Stomach (tissue), 9 donors: ENCODE results near the gene PC. TPM values are rescaled to one million over a fixed set of nuclear protein-coding genes. Genes with fewer than 3 reads are reported as not detected.

Experiments
- DNase-seq, 2 donors: peaks; one replicate each; pipeline versions ENCODE4 v3.0.0 to v3.0.0-alpha.2; 2013 to 2019
- H3K27ac ChIP-seq, 5 donors: fragments of 200-600 bp in 4 of 5; sonication (generic) in 4 of 5; one replicate each; pipeline ENCODE4 v1.5.1; 2013 to 2019; ENCODE audit warnings: mild to moderate bottlenecking in 1 of 5, moderate library complexity in 1 of 5
- H3K27me3 ChIP-seq, 3 donors: fragments of 200-600 bp; sonication (generic); one replicate each; pipeline ENCODE4 v1.5.1; 2017 to 2019; ENCODE audit warnings: mixed run types in 1 of 3
- H3K36me3 ChIP-seq, 4 donors: fragments of 200-600 bp; sonication (generic); 1 replicate in 3 of 4; 2 replicates in 1 of 4; pipeline ENCODE4 v1.5.1; 2016 to 2019
- H3K4me1 ChIP-seq, 4 donors: fragments of 200-600 bp; sonication (generic); one replicate each; pipeline ENCODE4 v1.5.1; 2016 to 2019
- H3K4me3 ChIP-seq, 4 donors: fragments of 200-600 bp; sonication (generic) in 3 of 4; one replicate each; pipeline ENCODE4 v1.5.1; 2016 to 2019; ENCODE audit warnings: mild to moderate bottlenecking in 1 of 4
- H3K9me3 ChIP-seq, 4 donors: fragments of 200-600 bp; sonication (generic); one replicate each; pipeline ENCODE4 v1.5.1; 2016 to 2019
- EP300 ChIP-seq: sonication (generic); formaldehyde crosslinking; IDR thresholded peaks from one replicate; pipeline ENCODE4 v1.6.1; 2017; ENCODE audit warnings: antibody characterized with exemption
- POLR2A ChIP-seq, 4 donors: fragments of 450-650 bp; IDR thresholded peaks; one replicate each; pipeline ENCODE4 v1.6.1; 2016; ENCODE audit warnings: antibody characterized with exemption in 4 of 4, control low read depth in 2 of 4, mild to moderate bottlenecking in 1 of 4, moderate library complexity in 1 of 4
- POLR2AphosphoS5 ChIP-seq, 3 donors: sonication (generic); formaldehyde crosslinking; IDR thresholded peaks; one replicate each; pipeline ENCODE4 v1.6.1; 2016; ENCODE audit warnings: antibody characterized with exemption in 3 of 3
- WGBS, 5 donors: extraction: QIAGEN DNeasy Blood & Tissue Kit in 3 of 5; methylation state at CpG; one replicate each; pipeline versions ENCODE4 v1.1.5 to v1.1.7; 2013 to 2018; 5-methylcytosine and 5-hydroxymethylcytosine counted together
- intact Hi-C: fragments of 100-400 bp; cut with DNase I; formaldehyde crosslinking; loops from one replicate; pipeline ENCODE4 v1.15.1; 2023; ENCODE audit warnings: low total_unique reads
- polyA plus RNA-seq, 3 donors: library from polyadenylated mRNA; stranded (reverse); fragments of 200-250 nt; gene quantifications; one replicate each; pipeline ENCODE4 v1.2.3, GENCODE V29; 2013
- total RNA-seq, 5 donors: library from RNA; depleted of rRNA; stranded (reverse); fragments of >200 nt; gene quantifications; one replicate each; pipeline versions ENCODE4 v1.1.0 to v1.2.3, GENCODE V29; 2014 to 2016
- TF ChIP-seq, protein P1 (sequence below), 7 experiments: fragments of 450-650 bp in 4 of 7; fragments of 200-600 bp in 3 of 7; sonication (generic) in 3 of 7; IDR thresholded peaks; one replicate each; pipeline ENCODE4 v1.5.1; 2016 to 2019; ENCODE audit warnings: antibody characterized with exemption in 7 of 7, control low read depth in 2 of 7, mild to moderate bottlenecking in 1 of 7
- donor health status: healthy with polysubstance abuse.
- donor health status: Bipolar disorder and iron deficiency.
- donor health status: healthy.

PC gene
- total and polyA plus RNA-seq, 8 donors: 0.58 to 86.0 (median 22.3) TPM

GRCh38 chr11:66858939-66859685, 99.1 kb downstream of the PC start:
- H3K27me3 ChIP-seq: no peaks in the 10 kb centered on the region
- intact Hi-C loops: no loop called here
- H3K4me1 ChIP-seq: peaks cover 7 to 41% (median 17%) of the 10 kb centered on the region in 4 donors
- no peak for DNase-seq
- H3K4me3 ChIP-seq: no peak overlapping the region
- H3K9me3 ChIP-seq: no peaks in the 10 kb centered on the region
- TF ChIP-seq POLR2AphosphoS5 (IDR thresholded peaks at IDR 0.05) (no peak), EP300 (no peak), POLR2A (IDR thresholded peaks at IDR 0.05) (no peak)
- TF ChIP-seq, protein P1, sequence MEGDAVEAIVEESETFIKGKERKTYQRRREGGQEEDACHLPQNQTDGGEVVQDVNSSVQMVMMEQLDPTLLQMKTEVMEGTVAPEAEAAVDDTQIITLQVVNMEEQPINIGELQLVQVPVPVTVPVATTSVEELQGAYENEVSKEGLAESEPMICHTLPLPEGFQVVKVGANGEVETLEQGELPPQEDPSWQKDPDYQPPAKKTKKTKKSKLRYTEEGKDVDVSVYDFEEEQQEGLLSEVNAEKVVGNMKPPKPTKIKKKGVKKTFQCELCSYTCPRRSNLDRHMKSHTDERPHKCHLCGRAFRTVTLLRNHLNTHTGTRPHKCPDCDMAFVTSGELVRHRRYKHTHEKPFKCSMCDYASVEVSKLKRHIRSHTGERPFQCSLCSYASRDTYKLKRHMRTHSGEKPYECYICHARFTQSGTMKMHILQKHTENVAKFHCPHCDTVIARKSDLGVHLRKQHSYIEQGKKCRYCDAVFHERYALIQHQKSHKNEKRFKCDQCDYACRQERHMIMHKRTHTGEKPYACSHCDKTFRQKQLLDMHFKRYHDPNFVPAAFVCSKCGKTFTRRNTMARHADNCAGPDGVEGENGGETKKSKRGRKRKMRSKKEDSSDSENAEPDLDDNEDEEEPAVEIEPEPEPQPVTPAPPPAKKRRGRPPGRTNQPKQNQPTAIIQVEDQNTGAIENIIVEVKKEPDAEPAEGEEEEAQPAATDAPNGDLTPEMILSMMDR (IDR thresholded peaks at IDR 0.05): no peak
- no peak overlapping the region for H3K27ac ChIP-seq
- 81 to 86% (median 83%) methylated on average over 21 to 29 of the region's 29 CpGs for WGBS, 5 donors
- H3K36me3 ChIP-seq: peaks cover 0 to 58% (median 26%) of the 10 kb centered on the region in 4 donors

DNA sequence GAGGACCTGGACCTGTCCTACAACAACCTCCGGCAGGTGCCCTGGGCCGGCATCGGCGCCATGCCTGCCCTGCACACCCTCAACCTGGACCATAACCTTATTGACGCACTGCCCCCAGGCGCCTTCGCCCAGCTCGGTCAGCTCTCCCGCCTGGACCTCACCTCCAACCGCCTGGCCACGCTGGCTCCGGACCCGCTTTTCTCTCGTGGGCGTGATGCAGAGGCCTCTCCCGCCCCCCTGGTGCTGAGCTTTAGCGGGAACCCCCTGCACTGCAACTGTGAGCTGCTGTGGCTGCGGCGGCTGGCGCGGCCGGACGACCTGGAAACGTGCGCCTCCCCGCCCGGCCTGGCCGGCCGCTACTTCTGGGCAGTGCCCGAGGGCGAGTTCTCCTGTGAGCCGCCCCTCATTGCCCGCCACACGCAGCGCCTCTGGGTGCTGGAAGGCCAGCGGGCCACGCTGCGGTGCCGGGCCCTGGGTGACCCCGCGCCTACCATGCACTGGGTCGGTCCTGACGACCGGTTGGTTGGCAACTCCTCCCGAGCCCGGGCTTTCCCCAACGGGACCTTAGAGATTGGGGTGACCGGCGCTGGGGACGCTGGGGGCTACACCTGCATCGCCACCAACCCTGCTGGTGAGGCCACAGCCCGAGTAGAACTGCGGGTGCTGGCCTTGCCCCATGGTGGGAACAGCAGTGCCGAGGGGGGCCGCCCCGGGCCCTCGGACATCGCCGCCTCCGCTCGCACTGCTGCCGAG, 99.8 kb downstream of the PC start:
- DNase-seq: no peak
- intact Hi-C loops: no loop called here
- WGBS, 5 donors: 93 to 96% (median 95%) methylated on average over 30 to 62 of the region's 62 CpGs
- Histone ChIP-seq H3K4me1 (peaks cover 7 to 41% (median 16%) of the 10 kb centered on the region in 4 donors), H3K9me3 (no peaks in the 10 kb centered on the region), H3K27ac (no peak overlapping the region), H3K36me3 (peaks cover 0 to 52% (median 24%) of the 10 kb centered on the region in 4 donors), H3K27me3 (no peaks in the 10 kb centered on the region), H3K4me3 (peak overlapping the region in 1 of 4 donors; percentile 51)
- TF ChIP-seq POLR2A (IDR thresholded peaks at IDR 0.05) (no peak), EP300 (no peak), POLR2AphosphoS5 (IDR thresholded peaks at IDR 0.05) (no peak)
- TF ChIP-seq, protein P1 (IDR thresholded peaks at IDR 0.05): no peak

DNA sequence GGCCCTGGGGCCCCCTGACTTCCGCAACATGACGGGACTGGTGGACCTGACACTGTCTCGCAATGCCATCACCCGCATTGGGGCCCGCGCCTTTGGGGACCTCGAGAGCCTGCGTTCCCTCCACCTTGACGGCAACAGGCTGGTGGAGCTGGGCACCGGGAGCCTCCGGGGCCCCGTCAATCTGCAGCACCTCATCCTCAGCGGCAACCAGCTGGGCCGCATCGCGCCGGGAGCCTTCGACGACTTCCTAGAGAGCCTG, 100.3 kb downstream of the PC start:
- Histone ChIP-seq H3K4me3 (peak overlapping the region in 3 of 4 donors; percentile 51 to 76 (median 68)), H3K36me3 (peaks cover 0 to 47% (median 22%) of the 10 kb centered on the region in 4 donors), H3K9me3 (no peaks in the 10 kb centered on the region), H3K4me1 (peaks cover 7 to 41% (median 16%) of the 10 kb centered on the region in 4 donors), H3K27me3 (no peaks in the 10 kb centered on the region), H3K27ac (peak overlapping the region in 2 of 5 donors; percentile 73 to 92)
- TF ChIP-seq, protein P1 (IDR thresholded peaks at IDR 0.05): no peak
- TF ChIP-seq EP300 (no peak), POLR2AphosphoS5 (IDR thresholded peaks at IDR 0.05) (no peak), POLR2A (IDR thresholded peaks at IDR 0.05) (no peak)
- 84 to 97% (median 95%) methylated on average over 11 to 19 of the region's 19 CpGs for WGBS, 5 donors
- intact Hi-C loops: no loop called here
- no peak for DNase-seq

DNA sequence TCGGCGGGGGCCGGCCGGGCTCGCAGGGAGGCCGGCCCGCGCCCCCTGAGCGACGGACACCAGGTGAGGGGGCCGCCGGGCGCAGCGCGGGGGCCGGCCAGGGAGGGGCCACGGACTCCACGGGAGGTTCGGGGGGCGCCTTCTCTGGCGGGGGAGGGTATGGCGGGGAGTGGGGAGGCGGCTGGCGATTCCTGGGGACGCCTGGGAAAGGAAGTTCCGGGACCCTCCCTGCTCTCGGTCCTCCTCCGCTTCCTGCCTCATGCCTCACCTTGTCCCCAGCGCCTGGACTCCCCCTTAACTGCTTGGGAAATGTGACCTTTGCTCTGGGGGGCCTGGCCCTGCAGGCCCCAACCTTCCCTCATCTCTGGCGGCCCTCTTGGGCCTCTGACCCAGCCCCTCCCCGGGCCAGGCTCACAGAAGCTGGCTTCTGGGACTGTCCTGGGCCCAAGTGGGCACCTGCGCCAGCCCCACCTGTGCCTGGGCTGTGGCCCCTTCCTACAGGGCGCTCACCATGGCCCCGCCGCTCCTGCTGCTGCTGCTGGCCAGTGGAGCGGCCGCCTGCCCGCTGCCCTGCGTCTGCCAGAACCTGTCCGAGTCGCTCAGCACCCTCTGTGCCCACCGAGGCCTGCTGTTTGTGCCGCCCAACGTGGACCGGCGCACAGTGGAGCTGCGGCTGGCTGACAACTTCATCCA, 100.8 kb downstream of the PC start:
- DNase-seq: peak in 1 of 2 donors; percentile 58
- H3K9me3 ChIP-seq: no peaks in the 10 kb centered on the region
- H3K4me1 ChIP-seq: peaks cover 7 to 41% (median 16%) of the 10 kb centered on the region in 4 donors
- H3K36me3 ChIP-seq: peaks cover 0 to 42% (median 19%) of the 10 kb centered on the region in 4 donors
- TF ChIP-seq POLR2A (IDR thresholded peaks at IDR 0.05) (no peak), EP300 (no peak), POLR2AphosphoS5 (IDR thresholded peaks at IDR 0.05) (no peak)
- TF ChIP-seq, protein P1 (IDR thresholded peaks at IDR 0.05): no peak
- peak overlapping the region; percentile 46 to 93 (median 73) for H3K27ac ChIP-seq
- H3K4me3 ChIP-seq: peak overlapping the region; percentile 51 to 76 (median 66)
- no peaks in the 10 kb centered on the region for H3K27me3 ChIP-seq
- WGBS, 5 donors: 40 to 74% (median 50%) methylated on average over 20 to 47 of the region's 47 CpGs
- intact Hi-C loops: no loop called here
